IPS-15b (cell line): ENCODE data around the gene CDH13.

Source experiments
- H3K27me3 ChIP-seq: one replicate; pipeline ENCODE4 v1.6.1; 2013; ENCODE audit warnings: low read length; ENCODE audit not compliant: control insufficient read depth, insufficient read depth
- H3K36me3 ChIP-seq: one replicate; pipeline ENCODE4 v1.6.1; 2013; ENCODE audit warnings: low read length; ENCODE audit not compliant: control insufficient read depth, insufficient read depth
- H3K4me1 ChIP-seq: one replicate; pipeline ENCODE4 v1.6.1; 2013; ENCODE audit warnings: mild to moderate bottlenecking, low read length; ENCODE audit not compliant: control insufficient read depth, insufficient read depth
- H3K4me3 ChIP-seq: one replicate; pipeline ENCODE4 v1.5.1; 2013; ENCODE audit warnings: low read depth, low read length
- H3K9ac ChIP-seq: one replicate; pipeline ENCODE4 v1.6.1; 2013; ENCODE audit warnings: low read depth, mild to moderate bottlenecking, low read length
- H3K9me3 ChIP-seq: one replicate; pipeline ENCODE4 v1.6.1; 2013; ENCODE audit warnings: mild to moderate bottlenecking, low read length; ENCODE audit not compliant: control insufficient read depth, insufficient read depth

CDH13 gene

GRCh38 chr16:83660282-83660681 is 1033.5 kb downstream of the CDH13 start:
- H3K36me3 ChIP-seq = peaks cover 2% of the 10 kb centered on the region
- no peaks in the 10 kb centered on the region for H3K4me1 ChIP-seq
- H3K4me3 ChIP-seq = no peak overlapping the region
- H3K9ac ChIP-seq = no peak overlapping the region
- no peaks in the 10 kb centered on the region for H3K9me3 ChIP-seq
- H3K27me3 ChIP-seq = no peaks in the 10 kb centered on the region

GRCh38 chr16:83661656-83662055 is 1034.9 kb downstream of the CDH13 start:
- Histone ChIP-seq H3K36me3 (peaks cover 2% of the 10 kb centered on the region), H3K27me3 (no peaks in the 10 kb centered on the region), H3K4me1 (no peaks in the 10 kb centered on the region), H3K9me3 (no peaks in the 10 kb centered on the region), H3K4me3 (no peak overlapping the region), H3K9ac (no peak overlapping the region)

- Histone ChIP-seq H3K36me3 (no peaks in the 10 kb centered on the region), H3K9ac (no peak overlapping the region), H3K4me3 (no peak overlapping the region), H3K4me1 (no peaks in the 10 kb centered on the region), H3K27me3 (no peaks in the 10 kb centered on the region), H3K9me3 (peaks cover 7% of the 10 kb centered on the region)
Measured at GRCh38 chr16:83666449-83666848, 1039.7 kb downstream of the CDH13 start.

GRCh38 chr16:83669456-83669855 is 1042.7 kb downstream of the CDH13 start:
- no peaks in the 10 kb centered on the region for H3K36me3 ChIP-seq
- no peaks in the 10 kb centered on the region for H3K27me3 ChIP-seq
- peaks cover 7% of the 10 kb centered on the region for H3K9me3 ChIP-seq
- H3K4me1 ChIP-seq = no peaks in the 10 kb centered on the region
- H3K9ac ChIP-seq = no peak overlapping the region
- H3K4me3 ChIP-seq = no peak overlapping the region

- H3K27me3 ChIP-seq = no peaks in the 10 kb centered on the region
- H3K4me3 ChIP-seq = no peak overlapping the region
- H3K9ac ChIP-seq = no peak overlapping the region
- H3K4me1 ChIP-seq = no peaks in the 10 kb centered on the region
- no peaks in the 10 kb centered on the region for H3K36me3 ChIP-seq
- H3K9me3 ChIP-seq = peaks cover 7% of the 10 kb centered on the region
Measured at GRCh38 chr16:83674931-83675535, 1048.3 kb downstream of the CDH13 start.

GRCh38 chr16:83676086-83676485 is 1049.3 kb downstream of the CDH13 start:
- H3K9ac ChIP-seq = no peak overlapping the region

GRCh38 chr16:83680980-83681379 is 1054.2 kb downstream of the CDH13 start:
- no peak overlapping the region for H3K4me3 ChIP-seq
- H3K27me3 ChIP-seq = no peaks in the 10 kb centered on the region
- H3K9me3 ChIP-seq = no peaks in the 10 kb centered on the region
- H3K4me1 ChIP-seq = no peaks in the 10 kb centered on the region
- H3K36me3 ChIP-seq = no peaks in the 10 kb centered on the region
- H3K9ac ChIP-seq = no peak overlapping the region

More at GRCh38 chr16:83676086-83676485, 1049.3 kb downstream of the CDH13 start:
- no peaks in the 10 kb centered on the region for H3K36me3 ChIP-seq
- no peaks in the 10 kb centered on the region for H3K9me3 ChIP-seq
- no peaks in the 10 kb centered on the region for H3K4me1 ChIP-seq
- H3K4me3 ChIP-seq = no peak overlapping the region
- H3K27me3 ChIP-seq = no peaks in the 10 kb centered on the region

GRCh38 chr16:83681381-83681956 is 1054.7 kb downstream of the CDH13 start:
- Histone ChIP-seq H3K9me3 (no peaks in the 10 kb centered on the region), H3K36me3 (no peaks in the 10 kb centered on the region), H3K9ac (no peak overlapping the region), H3K27me3 (no peaks in the 10 kb centered on the region), H3K4me1 (no peaks in the 10 kb centered on the region), H3K4me3 (no peak overlapping the region)

GRCh38 chr16:83682116-83682867 is 1055.5 kb downstream of the CDH13 start:
- no peaks in the 10 kb centered on the region for H3K36me3 ChIP-seq
- H3K9me3 ChIP-seq = no peaks in the 10 kb centered on the region
- no peak overlapping the region for H3K4me3 ChIP-seq
- no peaks in the 10 kb centered on the region for H3K4me1 ChIP-seq
- no peaks in the 10 kb centered on the region for H3K27me3 ChIP-seq
- no peak overlapping the region for H3K9ac ChIP-seq

GRCh38 chr16:83682868-83683235 is 1056.1 kb downstream of the CDH13 start:
- H3K9me3 ChIP-seq = no peaks in the 10 kb centered on the region
- no peaks in the 10 kb centered on the region for H3K36me3 ChIP-seq
- H3K27me3 ChIP-seq = no peaks in the 10 kb centered on the region
- no peaks in the 10 kb centered on the region for H3K4me1 ChIP-seq
- no peak overlapping the region for H3K4me3 ChIP-seq
- H3K9ac ChIP-seq = no peak overlapping the region

GRCh38 chr16:83685615-83686165 is 1058.9 kb downstream of the CDH13 start:
- H3K27me3 ChIP-seq = no peaks in the 10 kb centered on the region
- no peaks in the 10 kb centered on the region for H3K9me3 ChIP-seq
- H3K36me3 ChIP-seq = no peaks in the 10 kb centered on the region
- no peak overlapping the region for H3K4me3 ChIP-seq
- no peaks in the 10 kb centered on the region for H3K4me1 ChIP-seq
- H3K9ac ChIP-seq = no peak overlapping the region

- Histone ChIP-seq H3K9me3 (no peaks in the 10 kb centered on the region), H3K36me3 (no peaks in the 10 kb centered on the region), H3K4me1 (no peaks in the 10 kb centered on the region), H3K9ac (no peak overlapping the region), H3K4me3 (no peak overlapping the region), H3K27me3 (no peaks in the 10 kb centered on the region)
Measured at GRCh38 chr16:83686726-83687125, 1060.0 kb downstream of the CDH13 start.
